T-cell (primary cell): ENCODE data around the gene ZNF468. TPM values are rescaled to one million over a fixed set of nuclear protein-coding genes. Genes with fewer than 3 reads are reported as not detected.

Source experiments
- ATAC-seq, 4 experiments: fragments of 200-7000 bp in 3 of 4; fragments of 150-1000 bp in 1 of 4; cut with Tn5 transposase; replicated peaks in 1 of 4; 1 replicate in 3 of 4; 2 replicates in 1 of 4; pipeline ENCODE4 v1.10.0; 2021; ENCODE audit warnings: moderate library complexity in 3 of 4, mild to moderate bottlenecking in 2 of 4, moderate number of reproducible peaks in 1 of 4
- CTCF ChIA-PET, 2 donors: fragments of 300-600 bp; sonication (Branson Sonifier 250); formaldehyde crosslinking; loops; one replicate each; lab custom pipeline; 2022; ENCODE audit warnings: antibody characterized with exemption in 2 of 2; lab: Charles Lee
- POLR2A ChIA-PET, 2 donors: fragments of 300-600 bp; sonication (Branson Sonifier 250); formaldehyde crosslinking; loops; one replicate each; lab custom pipeline; 2022; ENCODE audit warnings: antibody characterized with exemption in 2 of 2; lab: Charles Lee
- DNase-seq, 35 experiments: peaks; one replicate each; pipeline versions ENCODE4 v3.0.0 to v3.0.0-alpha.2; 2013 to 2023
- H3K27ac ChIP-seq: one replicate; pipeline ENCODE4 v1.5.1; 2013; ENCODE audit warnings: low read length
- H3K27me3 ChIP-seq, 2 experiments: replicated peaks in 1 of 2; 1 replicate in 1 of 2; 2 replicates in 1 of 2; pipeline versions ENCODE4 v1.6.1 to v1.7.0; 2013; ENCODE audit warnings: low read length in 1 of 2, mixed read lengths in 1 of 2; ENCODE audit not compliant: control insufficient read depth in 2 of 2, insufficient read depth in 2 of 2; ENCODE audit errors: extremely low read depth in 1 of 2
- H3K36me3 ChIP-seq, 2 donors: 1 replicate in 1 of 2; 2 replicates in 1 of 2; pipeline versions ENCODE4 v1.6.1 to v1.7.0; 2013; ENCODE audit warnings: low read length in 1 of 2; ENCODE audit not compliant: control insufficient read depth in 2 of 2, insufficient read depth in 1 of 2; ENCODE audit errors: extremely low read depth in 1 of 2
- H3K4me1 ChIP-seq, 2 experiments: 1 replicate in 1 of 2; 2 replicates in 1 of 2; pipeline versions ENCODE4 v1.6.1 to v1.7.0; 2013; ENCODE audit warnings: low read length in 2 of 2, mixed read lengths in 1 of 2; ENCODE audit not compliant: insufficient read depth in 2 of 2, control insufficient read depth in 1 of 2; ENCODE audit errors: extremely low read depth in 1 of 2
- H3K4me3 ChIP-seq, 2 donors: 1 replicate in 1 of 2; 2 replicates in 1 of 2; pipeline versions ENCODE4 v1.5.1 to v1.7.0; 2013; ENCODE audit warnings: mild to moderate bottlenecking in 2 of 2, low read length in 1 of 2, moderate library complexity in 1 of 2; ENCODE audit not compliant: control insufficient read depth in 1 of 2; ENCODE audit errors: extremely low read depth in 1 of 2
- H3K9me3 ChIP-seq: 2 replicates; pipeline ENCODE4 v1.7.0; 2013
- H3K27ac Mint-ChIP-seq, 2 donors: one replicate each; pipeline ENCODE4 v1.8.0; 2020 to 2021; ENCODE audit warnings: mild to moderate bottlenecking in 2 of 2, mixed read lengths in 2 of 2
- H3K27me3 Mint-ChIP-seq, 2 donors: one replicate each; pipeline ENCODE4 v1.8.0; 2021 to 2022; ENCODE audit warnings: mixed read lengths in 2 of 2
- H3K36me3 Mint-ChIP-seq: one replicate; pipeline ENCODE4 v1.8.0; 2021; ENCODE audit warnings: mixed read lengths
- H3K4me1 Mint-ChIP-seq, 3 donors: one replicate each; pipeline ENCODE4 v1.8.0; 2020 to 2022; ENCODE audit warnings: mixed read lengths in 3 of 3, mild to moderate bottlenecking in 1 of 3
- H3K4me3 Mint-ChIP-seq, 3 donors: one replicate each; pipeline ENCODE4 v1.8.0; 2020 to 2022; ENCODE audit warnings: mild to moderate bottlenecking in 3 of 3, mixed read lengths in 3 of 3, moderate library complexity in 3 of 3
- H3K9me3 Mint-ChIP-seq, 3 donors: one replicate each; pipeline ENCODE4 v1.8.0; 2020 to 2022; ENCODE audit warnings: mixed read lengths in 3 of 3
- WGBS: methylation state at CpG from one replicate; pipeline ENCODE4 v1.1.5; 2013; ENCODE audit warnings: missing lambda C conversion rate; ENCODE audit not compliant: insufficient coverage; 5-methylcytosine and 5-hydroxymethylcytosine counted together
- total RNA-seq, 35 experiments: library from RNA in 6 of 35; stranded (reverse) in 6 of 35; fragments of 120-200 nt in 1 of 35; gene quantifications; one replicate each; pipeline versions ENCODE4 v1.2.1 to v1.2.4 and lab custom pipeline; 2013 to 2026

The ZNF468 gene
- total RNA-seq, 5 donors from 2014 or later (not counting 1 experiment from before 2014, with no cell fraction given) = 14.5 to 23.6 (median 18.3) TPM

DNA sequence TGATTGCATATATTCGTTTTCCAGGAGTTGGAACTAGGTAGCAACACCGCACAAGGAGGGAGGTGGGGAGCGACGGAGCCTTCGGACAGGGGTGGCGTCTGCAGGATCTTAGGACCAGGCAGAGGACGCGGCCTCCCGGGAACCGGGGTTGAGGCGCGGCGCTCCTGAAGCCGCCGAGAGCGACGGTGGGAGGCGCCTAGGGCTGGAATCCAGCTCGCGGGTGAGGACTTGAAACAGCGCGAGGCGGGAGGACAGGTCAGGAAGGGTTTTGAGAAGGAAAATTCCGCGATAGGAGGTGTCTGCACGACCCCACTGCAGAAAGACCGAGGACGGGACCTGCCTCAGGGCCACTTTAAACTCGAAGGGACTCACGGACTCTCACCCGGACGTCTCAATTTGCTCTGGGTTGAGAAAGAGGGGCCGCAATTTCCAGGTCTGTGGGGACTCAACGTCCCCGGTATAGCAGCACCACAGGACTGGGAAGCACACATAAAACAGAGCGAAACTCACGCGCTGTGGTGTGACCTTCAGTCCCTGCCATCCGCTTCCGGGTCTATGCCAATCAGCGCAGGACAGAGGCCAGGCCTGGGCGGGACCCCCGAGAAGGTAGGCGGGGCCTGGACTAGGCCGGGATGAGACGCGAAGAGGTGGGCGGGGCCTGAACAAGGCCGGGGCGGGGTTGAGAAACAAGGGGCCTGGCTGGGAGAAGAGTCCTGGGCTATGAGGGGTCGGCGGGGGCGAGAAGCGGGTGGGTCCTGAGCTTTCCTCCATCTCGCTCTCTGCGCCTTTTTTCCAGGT lies 39.9 kb upstream of the ZNF468 start, which contains the start of gene ZNF320:
Gene ZNF320 (minus strand): TSS at position 498 of the 798 bp plus-strand sequence. CDS start 7,380 bp downstream, outside the sequence.
- Mint-ChIP-seq H3K4me3 (peak within 1 kb of the TSS; percentile 88 to 90 (median 89)), H3K4me1 (peaks cover 18 to 32% (median 23%) of the 10 kb centered on the region in 3 donors), H3K36me3 (peaks cover 24% of the 10 kb centered on the region), H3K9me3 (peaks cover 0 to 4% (median 2%) of the 10 kb centered on the region in 3 donors), H3K27me3 (no peaks in the 10 kb centered on the region), H3K27ac (peak within 1 kb of the TSS; percentile 70 to 91)
- peak within 1 kb of the TSS; percentile 32 for H3K27ac ChIP-seq
- peaks cover 0 to 21% of the 10 kb centered on the region in 2 experiments for H3K4me1 ChIP-seq
- ChIA-PET POLR2A (no interaction called here), CTCF (no interaction called here)
- H3K27me3 ChIP-seq = no peaks in the 10 kb centered on the region
- no peaks in the 10 kb centered on the region for H3K9me3 ChIP-seq
- peak within 1 kb of the TSS; percentile 67 to 93 for H3K4me3 ChIP-seq
- peak; percentile 77 to 94 (median 89) for DNase-seq
- ATAC-seq = peak; percentile 100
- WGBS = 4% methylated on average over 55 of the region's 56 CpGs
- H3K36me3 ChIP-seq = peaks cover 1 to 2% of the 10 kb centered on the region in 2 donors

DNA sequence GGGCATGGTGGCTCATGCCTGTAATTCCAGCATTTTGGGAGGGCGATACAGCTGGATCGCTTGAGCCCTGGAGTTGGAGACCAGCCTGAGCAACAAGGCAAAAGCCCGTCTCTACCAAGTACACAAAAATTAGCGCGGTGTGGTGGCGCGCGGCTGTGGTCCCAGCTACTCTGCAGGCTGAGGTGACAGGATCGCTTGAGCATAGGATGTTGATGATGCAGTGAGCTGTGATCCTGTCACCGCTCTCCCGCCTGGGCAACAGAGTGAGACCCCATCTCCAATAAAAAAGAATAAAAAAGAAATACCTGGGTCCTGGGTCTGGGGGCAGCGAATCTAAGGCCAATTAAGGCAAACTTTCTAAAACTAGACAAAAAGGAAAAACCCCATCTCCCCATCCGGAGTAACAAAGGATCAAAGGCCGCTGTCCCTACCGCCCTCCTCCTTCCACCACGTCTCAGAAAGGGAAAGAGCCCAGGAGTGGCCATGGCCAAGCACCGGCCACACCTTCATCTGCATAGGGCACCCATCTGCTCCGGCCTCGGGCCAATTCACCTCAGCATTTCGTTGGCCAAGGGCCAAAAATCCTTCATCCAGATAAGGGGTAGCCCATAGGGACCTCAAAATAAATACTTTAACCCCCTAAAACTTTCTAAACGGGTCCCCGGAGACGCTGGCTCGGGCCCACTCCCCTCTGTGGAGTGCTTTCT lies 39.2 kb upstream of the ZNF468 start:
- Mint-ChIP-seq H3K27me3 (no peaks in the 10 kb centered on the region), H3K4me3 (peak overlapping the region; percentile 88 to 90 (median 89)), H3K36me3 (peaks cover 31% of the 10 kb centered on the region), H3K9me3 (peaks cover 0 to 4% (median 2%) of the 10 kb centered on the region in 3 donors), H3K27ac (peak overlapping the region; percentile 31 to 91), H3K4me1 (peaks cover 18 to 32% (median 23%) of the 10 kb centered on the region in 3 donors)
- WGBS = 36% methylated on average over 6 of the region's 24 CpGs
- peak overlapping the region; percentile 67 to 93 for H3K4me3 ChIP-seq
- POLR2A ChIA-PET = no interaction called here
- DNase-seq (peak in 2 of 35 experiments; percentile 2 to 6), ATAC-seq (no peak)
- CTCF ChIA-PET = no interaction called here
- peaks cover 2 to 6% of the 10 kb centered on the region in 2 donors for H3K36me3 ChIP-seq
- peak overlapping the region; percentile 32 for H3K27ac ChIP-seq
- H3K27me3 ChIP-seq = no peaks in the 10 kb centered on the region
- peaks cover 0 to 21% of the 10 kb centered on the region in 2 experiments for H3K4me1 ChIP-seq
- H3K9me3 ChIP-seq = no peaks in the 10 kb centered on the region

DNA sequence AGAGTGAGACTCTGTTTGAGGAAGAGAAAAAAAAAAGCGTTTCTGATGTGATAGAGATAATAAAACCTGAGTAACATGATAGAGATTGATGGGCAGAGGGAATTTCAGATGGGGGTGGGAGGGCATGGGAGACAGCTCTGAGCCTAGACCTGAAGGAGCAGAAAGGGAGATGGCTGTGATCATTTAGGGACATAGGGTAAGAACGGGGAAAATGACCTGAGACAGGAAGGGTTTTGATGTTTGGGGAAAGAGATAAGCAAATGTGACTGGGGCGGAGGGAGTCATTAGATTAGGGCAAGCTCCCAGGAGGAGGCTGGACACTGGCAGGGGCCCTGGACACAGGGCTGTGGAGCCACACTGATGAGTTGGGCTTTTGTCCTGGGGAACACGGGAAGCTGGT lies 33.9 kb upstream of the ZNF468 start:
- Histone ChIP-seq H3K27ac (no peak overlapping the region), H3K36me3 (peaks cover 10 to 23% of the 10 kb centered on the region in 2 donors), H3K9me3 (no peaks in the 10 kb centered on the region), H3K27me3 (no peaks in the 10 kb centered on the region), H3K4me3 (no peak overlapping the region), H3K4me1 (peaks cover 0 to 3% of the 10 kb centered on the region in 2 experiments)
- ChIA-PET POLR2A (interaction anchor here in 1 of 2 donors (0.6 kb wide), 1 partner anchor 838 kb away, joined by 4 read pairs; no protein-coding TSS in a partner anchor), CTCF (no interaction called here)
- peaks cover 0 to 28% (median 17%) of the 10 kb centered on the region in 3 donors for H3K9me3 Mint-ChIP-seq
- no peak for ATAC-seq
- no peak overlapping the region for H3K27ac Mint-ChIP-seq
- 71% methylated on average over 4 of the region's 4 CpGs for WGBS
- H3K4me1 Mint-ChIP-seq = peaks cover 6 to 16% (median 8%) of the 10 kb centered on the region in 3 donors
- no peak overlapping the region for H3K4me3 Mint-ChIP-seq
- H3K27me3 Mint-ChIP-seq = no peaks in the 10 kb centered on the region
- H3K36me3 Mint-ChIP-seq = peaks cover 76% of the 10 kb centered on the region
- no peak for DNase-seq

DNA sequence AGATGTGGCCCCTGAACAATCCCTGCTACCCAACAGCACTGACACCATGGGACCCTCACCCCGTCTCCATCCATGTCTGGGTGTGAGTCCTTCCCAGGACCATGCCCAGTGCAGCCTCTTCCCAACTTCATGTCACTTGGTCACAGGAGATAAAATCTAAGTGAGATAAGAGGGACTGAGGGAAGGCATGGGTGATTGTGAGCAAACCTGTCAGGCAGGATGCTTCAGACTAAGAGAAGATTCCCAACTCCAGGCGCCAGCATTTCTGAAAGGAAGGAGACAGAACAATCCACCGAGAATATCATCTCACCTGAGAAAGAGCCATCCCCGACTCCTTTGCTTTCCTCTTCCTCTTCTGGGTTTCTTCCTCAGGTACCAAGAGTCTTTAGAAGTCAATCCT lies 32.5 kb upstream of the ZNF468 start:
- ChIA-PET CTCF (no interaction called here), POLR2A (interaction anchor here in 1 of 2 donors (0.6 kb wide), 1 partner anchor 41 kb away, joined by 3 read pairs; no protein-coding TSS in a partner anchor)
- Histone ChIP-seq H3K27me3 (no peaks in the 10 kb centered on the region), H3K4me1 (no peaks in the 10 kb centered on the region), H3K9me3 (no peaks in the 10 kb centered on the region), H3K4me3 (no peak overlapping the region), H3K36me3 (peaks cover 14 to 31% of the 10 kb centered on the region in 2 donors), H3K27ac (no peak overlapping the region)
- H3K27ac Mint-ChIP-seq = no peak overlapping the region
- ATAC-seq (no peak), DNase-seq (no peak)
- peaks cover 6 to 16% (median 8%) of the 10 kb centered on the region in 3 donors for H3K4me1 Mint-ChIP-seq
- peaks cover 0 to 29% (median 18%) of the 10 kb centered on the region in 3 donors for H3K9me3 Mint-ChIP-seq
- WGBS = no CpG with 5 or more reads among the region's 4 CpGs
- no peak overlapping the region for H3K4me3 Mint-ChIP-seq
- H3K27me3 Mint-ChIP-seq = no peaks in the 10 kb centered on the region
- H3K36me3 Mint-ChIP-seq = peaks cover 81% of the 10 kb centered on the region

DNA sequence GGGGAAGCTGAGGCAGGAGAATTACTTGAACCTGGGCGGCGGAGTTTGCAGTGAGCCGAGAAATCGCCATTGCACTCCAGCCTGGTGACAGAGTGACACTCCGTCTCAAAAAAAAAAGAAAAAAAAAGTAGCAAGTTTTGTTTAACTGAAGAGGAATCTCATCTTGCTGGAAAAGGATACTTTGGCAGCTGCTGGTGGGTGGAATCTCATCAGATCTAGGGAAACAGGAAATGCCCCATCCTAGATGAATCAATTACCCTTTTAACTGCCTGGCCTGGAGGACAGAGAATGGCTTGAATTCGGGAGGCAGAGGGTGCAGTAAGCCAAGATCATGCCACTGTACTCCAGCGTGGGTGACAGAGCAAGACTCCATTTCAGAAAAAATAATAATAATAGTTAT lies 31.7 kb upstream of the ZNF468 start:
- Mint-ChIP-seq H3K4me1 (peaks cover 5 to 16% (median 6%) of the 10 kb centered on the region in 3 donors), H3K27ac (no peak overlapping the region), H3K4me3 (no peak overlapping the region), H3K27me3 (no peaks in the 10 kb centered on the region), H3K9me3 (peaks cover 0 to 31% (median 22%) of the 10 kb centered on the region in 3 donors), H3K36me3 (peaks cover 86% of the 10 kb centered on the region)
- no peaks in the 10 kb centered on the region for H3K4me1 ChIP-seq
- H3K27ac ChIP-seq = no peak overlapping the region
- H3K27me3 ChIP-seq = no peaks in the 10 kb centered on the region
- DNase-seq (no peak), ATAC-seq (no peak)
- ChIA-PET POLR2A (no interaction called here), CTCF (no interaction called here)
- no peak overlapping the region for H3K4me3 ChIP-seq
- H3K9me3 ChIP-seq = no peaks in the 10 kb centered on the region
- 100% methylated on average over 3 of the region's 7 CpGs for WGBS
- peaks cover 20 to 39% of the 10 kb centered on the region in 2 donors for H3K36me3 ChIP-seq

DNA sequence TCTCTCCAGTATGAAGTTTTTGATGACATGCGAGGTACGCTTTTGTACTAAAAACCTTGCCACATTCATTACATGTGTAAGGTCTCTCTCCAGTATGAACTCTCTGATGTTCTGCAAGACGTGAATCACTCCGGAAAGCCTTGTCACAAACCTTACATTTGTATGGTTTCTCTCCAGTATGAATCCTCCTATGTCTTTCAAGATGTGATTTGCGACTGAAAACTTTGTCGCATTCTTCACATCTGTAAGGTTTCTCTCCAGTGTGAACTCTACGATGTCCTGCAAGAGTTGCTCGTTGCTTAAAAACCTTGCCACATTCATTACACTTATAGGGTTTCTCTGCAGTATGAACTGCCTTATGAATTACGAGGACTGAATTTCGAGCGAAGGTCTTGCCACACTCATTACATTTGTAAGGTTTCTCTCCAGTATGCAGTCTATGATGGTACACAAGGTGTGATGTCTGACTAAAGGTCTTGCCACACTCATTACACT lies 23.5 kb upstream of the ZNF468 start:
- Mint-ChIP-seq H3K4me3 (no peak overlapping the region), H3K4me1 (no peaks in the 10 kb centered on the region), H3K36me3 (peaks cover 72% of the 10 kb centered on the region), H3K27me3 (no peaks in the 10 kb centered on the region), H3K9me3 (peaks cover 29 to 54% (median 53%) of the 10 kb centered on the region in 3 donors), H3K27ac (no peak overlapping the region)
- ATAC-seq (no peak), DNase-seq (no peak)
- Histone ChIP-seq H3K36me3 (peaks cover 17 to 38% of the 10 kb centered on the region in 2 donors), H3K27ac (no peak overlapping the region), H3K4me1 (no peaks in the 10 kb centered on the region), H3K9me3 (peaks cover 19% of the 10 kb centered on the region), H3K4me3 (no peak overlapping the region), H3K27me3 (no peaks in the 10 kb centered on the region)
- POLR2A ChIA-PET = no interaction called here
- CTCF ChIA-PET = no interaction called here
- 93% methylated on average over 8 of the region's 11 CpGs for WGBS
